A673 (cell line): ENCODE results near the gene CPED1.

ENCODE experiments used
- CTCF ChIP-seq: fragments of 300-800, 200-600 bp; sonication (generic); conservative IDR thresholded peaks from 2 replicates; pipeline ENCODE4 v1.5.1; 2017; ENCODE audit warnings: low read depth, mild to moderate bottlenecking, antibody characterized with exemption, low read length, moderate library complexity, mixed read lengths
- EZH2 ChIP-seq: fragments of 200-600 bp; sonication (generic); IDR thresholded peaks from 2 replicates; pipeline ENCODE4 v1.6.1; 2017; ENCODE audit warnings: borderline replicate concordance, low read depth, mild to moderate bottlenecking, mixed read lengths, antibody characterized with exemption, low read length; ENCODE audit not compliant: poor library complexity, severe bottlenecking

- TF ChIP-seq CTCF, result no peak
- TF ChIP-seq EZH2, result no peak
Measured at GRCh38 chr7:120939345-120939744, 49.2 kb upstream of the CPED1 start.
